Measurements from ENCODE around the gene VPS39. TPM values are rescaled to one million over a fixed set of nuclear protein-coding genes. Genes with fewer than 3 reads are reported as not detected.
"Not testable (repeated sequence)": the region's sequence is repeated elsewhere in the genome, so short reads cannot be mapped to it uniquely, and the experiment has no call there.

Gene VPS39
- total and polyA plus RNA-seq, 3 donors from 2014 or later = 71.8 to 135 (median 120) TPM

DNA sequence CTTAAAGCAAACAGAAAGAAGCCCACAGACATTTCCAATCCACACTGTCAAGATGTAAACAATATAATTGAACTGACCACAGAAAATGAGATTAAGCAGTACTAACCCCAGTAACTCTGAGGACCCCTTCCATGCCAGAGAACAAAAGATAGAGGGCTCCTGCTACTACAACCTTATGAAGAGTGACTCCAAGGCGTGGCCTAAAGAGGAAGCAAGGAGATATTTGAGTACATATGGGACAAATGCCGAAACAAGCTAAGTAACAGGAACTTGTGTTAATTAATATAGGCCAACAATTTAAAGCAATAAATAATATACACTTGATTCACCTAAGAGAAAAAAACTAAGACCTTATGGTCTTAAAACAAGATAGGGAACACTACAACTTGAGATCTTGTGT, 25.0 kb upstream of the VPS39 start:
- TF ChIP-seq, protein P1, sequence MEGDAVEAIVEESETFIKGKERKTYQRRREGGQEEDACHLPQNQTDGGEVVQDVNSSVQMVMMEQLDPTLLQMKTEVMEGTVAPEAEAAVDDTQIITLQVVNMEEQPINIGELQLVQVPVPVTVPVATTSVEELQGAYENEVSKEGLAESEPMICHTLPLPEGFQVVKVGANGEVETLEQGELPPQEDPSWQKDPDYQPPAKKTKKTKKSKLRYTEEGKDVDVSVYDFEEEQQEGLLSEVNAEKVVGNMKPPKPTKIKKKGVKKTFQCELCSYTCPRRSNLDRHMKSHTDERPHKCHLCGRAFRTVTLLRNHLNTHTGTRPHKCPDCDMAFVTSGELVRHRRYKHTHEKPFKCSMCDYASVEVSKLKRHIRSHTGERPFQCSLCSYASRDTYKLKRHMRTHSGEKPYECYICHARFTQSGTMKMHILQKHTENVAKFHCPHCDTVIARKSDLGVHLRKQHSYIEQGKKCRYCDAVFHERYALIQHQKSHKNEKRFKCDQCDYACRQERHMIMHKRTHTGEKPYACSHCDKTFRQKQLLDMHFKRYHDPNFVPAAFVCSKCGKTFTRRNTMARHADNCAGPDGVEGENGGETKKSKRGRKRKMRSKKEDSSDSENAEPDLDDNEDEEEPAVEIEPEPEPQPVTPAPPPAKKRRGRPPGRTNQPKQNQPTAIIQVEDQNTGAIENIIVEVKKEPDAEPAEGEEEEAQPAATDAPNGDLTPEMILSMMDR (IDR thresholded peaks at IDR 0.05) = no peak
- no peak for TF ChIP-seq POLR2A (IDR thresholded peaks at IDR 0.05)
- no peak overlapping the region for H3K27ac ChIP-seq
- 93 to 95% methylated on average over 2 of the region's 2 CpGs for WGBS, 2 donors
- no peaks in the 10 kb centered on the region for H3K36me3 ChIP-seq (ENCODE audit: low read depth, missing control alignments)
- intact Hi-C loops (cut with DNase I; ENCODE audit: low total_unique reads) = no loop called here
- H3K4me3 ChIP-seq = no peak overlapping the region
- no peak for DNase-seq
- no peaks in the 10 kb centered on the region for H3K9me3 ChIP-seq
- H3K27me3 ChIP-seq = no peaks in the 10 kb centered on the region
- H3K4me1 ChIP-seq = no peaks in the 10 kb centered on the region

DNA sequence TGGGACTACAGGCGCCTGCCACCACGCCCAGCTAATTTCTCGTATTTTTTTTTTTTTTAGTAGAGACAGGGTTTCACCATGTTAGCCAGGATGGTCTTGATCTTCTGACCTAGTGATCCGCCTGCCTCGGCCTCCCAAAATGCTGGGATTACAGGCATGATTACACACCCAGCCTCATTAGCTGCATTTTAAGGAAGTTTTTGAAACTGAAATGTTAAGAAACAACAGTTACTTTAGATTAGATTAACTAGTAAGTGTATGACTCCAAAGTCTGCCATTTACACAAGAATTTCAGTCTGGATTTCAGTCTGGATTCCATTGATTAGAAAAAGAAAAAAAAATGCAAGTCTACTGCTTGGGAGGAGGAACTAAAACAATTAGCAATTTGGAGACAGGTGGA, 24.5 kb upstream of the VPS39 start:
- H3K4me1 ChIP-seq = no peaks in the 10 kb centered on the region
- H3K27me3 ChIP-seq = no peaks in the 10 kb centered on the region
- WGBS, 2 donors = 74 to 75% methylated on average over 5 of the region's 5 CpGs
- intact Hi-C loops (cut with DNase I; ENCODE audit: low total_unique reads) = no loop called here
- no peak overlapping the region for H3K27ac ChIP-seq
- no peak for DNase-seq
- no peaks in the 10 kb centered on the region for H3K36me3 ChIP-seq (ENCODE audit: low read depth, missing control alignments)
- no peak for TF ChIP-seq POLR2A (IDR thresholded peaks at IDR 0.05)
- TF ChIP-seq, protein P1 (IDR thresholded peaks at IDR 0.05) = no peak
- no peaks in the 10 kb centered on the region for H3K9me3 ChIP-seq
- H3K4me3 ChIP-seq = no peak overlapping the region

DNA sequence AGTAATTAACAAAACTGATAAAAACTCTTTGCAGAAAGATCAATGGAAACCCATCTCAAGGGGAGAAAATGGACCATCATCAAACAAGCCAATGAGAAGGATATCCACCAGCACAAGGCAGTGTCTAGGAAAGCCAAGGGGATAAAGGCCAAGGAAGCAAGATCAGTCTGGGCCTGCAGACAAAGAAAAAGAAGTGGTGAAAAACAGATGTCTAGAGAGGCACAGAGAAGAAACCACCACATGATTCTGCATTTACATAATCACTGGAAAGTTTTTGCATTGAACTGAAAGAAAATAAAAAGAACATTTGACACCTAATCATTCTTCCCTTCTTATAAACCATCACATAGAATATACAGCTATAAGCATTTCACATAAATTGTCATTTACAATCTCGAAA, 23.0 kb upstream of the VPS39 start:
- 92 to 98% methylated on average over 1 of the region's 1 CpG for WGBS, 2 donors
- Histone ChIP-seq H3K9me3 (no peaks in the 10 kb centered on the region), H3K27me3 (no peaks in the 10 kb centered on the region), H3K4me3 (no peak overlapping the region), H3K36me3 (ENCODE audit: low read depth, missing control alignments) (no peaks in the 10 kb centered on the region), H3K4me1 (no peaks in the 10 kb centered on the region), H3K27ac (no peak overlapping the region)
- DNase-seq = no peak
- intact Hi-C loops (cut with DNase I; ENCODE audit: low total_unique reads) = no loop called here
- TF ChIP-seq, protein P1 (IDR thresholded peaks at IDR 0.05) = no peak
- TF ChIP-seq POLR2A (IDR thresholded peaks at IDR 0.05) = no peak

DNA sequence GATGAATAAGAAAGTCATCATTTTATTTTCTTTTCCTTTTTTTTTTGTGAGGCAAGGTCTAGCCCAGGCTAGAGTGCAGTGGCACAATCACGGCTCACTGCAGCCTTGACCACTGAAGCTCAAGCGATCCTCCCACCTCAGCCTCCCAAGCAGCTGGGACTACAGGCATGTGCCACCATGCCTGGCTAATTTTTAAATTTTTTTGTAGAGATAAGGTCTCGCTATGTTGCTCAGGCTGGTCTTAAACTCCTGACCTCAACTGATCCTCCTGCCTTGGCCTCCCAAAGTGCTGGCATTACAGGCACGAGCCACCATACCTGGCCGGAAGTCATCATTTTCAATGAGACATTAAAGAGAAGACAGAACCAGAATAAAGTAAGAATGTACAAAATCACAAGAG, 20.9 kb upstream of the VPS39 start:
- H3K4me3 ChIP-seq; H3K9me3 ChIP-seq; H3K27ac ChIP-seq; H3K36me3 ChIP-seq (ENCODE audit: low read depth, missing control alignments); DNase-seq; intact Hi-C loops (cut with DNase I; ENCODE audit: low total_unique reads); H3K27me3 ChIP-seq; H3K4me1 ChIP-seq: not testable (repeated sequence)
- WGBS, 2 donors = 83 to 85% methylated on average over 5 of the region's 5 CpGs

DNA sequence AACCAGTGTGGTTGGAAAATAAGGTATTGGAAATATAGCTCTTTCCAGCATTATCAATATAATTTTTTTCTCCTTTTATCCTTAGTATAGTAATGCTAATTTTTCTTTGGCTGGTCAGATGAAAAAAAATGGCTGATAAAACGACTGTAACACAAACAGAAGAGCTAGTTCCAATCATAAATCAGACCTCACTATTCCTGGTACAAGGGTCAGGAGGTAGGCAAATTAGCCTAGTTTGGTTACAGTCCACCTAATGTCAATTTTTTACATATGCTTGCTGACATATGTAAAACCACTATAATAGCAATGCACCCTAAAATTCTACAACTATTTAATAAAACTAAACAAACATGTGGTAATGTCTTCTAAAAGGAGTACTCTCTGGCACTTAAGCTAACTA, 19.9 kb upstream of the VPS39 start:
- H3K27me3 ChIP-seq = no peaks in the 10 kb centered on the region
- DNase-seq = no peak
- no peaks in the 10 kb centered on the region for H3K36me3 ChIP-seq (ENCODE audit: low read depth, missing control alignments)
- 37 to 44% methylated on average over 1 of the region's 1 CpG for WGBS, 2 donors
- TF ChIP-seq POLR2A (IDR thresholded peaks at IDR 0.05) = no peak
- TF ChIP-seq, protein P1 (IDR thresholded peaks at IDR 0.05) = no peak
- no peaks in the 10 kb centered on the region for H3K4me1 ChIP-seq
- intact Hi-C loops (cut with DNase I; ENCODE audit: low total_unique reads) = no loop called here
- H3K27ac ChIP-seq = no peak overlapping the region
- no peaks in the 10 kb centered on the region for H3K9me3 ChIP-seq
- H3K4me3 ChIP-seq = no peak overlapping the region

Measured in testis (tissue), 3 donors.